ENCODE data around the gene F11R. TPM values are rescaled to one million over a fixed set of nuclear protein-coding genes. Genes with fewer than 3 reads are reported as not detected.

Gene F11R
- total and polyA plus RNA-seq, 2 of the 13 experiments (the other 11 are each of a cell fraction or from before 2014, with no cell fraction given) = 95.8 to 105 TPM

DNA sequence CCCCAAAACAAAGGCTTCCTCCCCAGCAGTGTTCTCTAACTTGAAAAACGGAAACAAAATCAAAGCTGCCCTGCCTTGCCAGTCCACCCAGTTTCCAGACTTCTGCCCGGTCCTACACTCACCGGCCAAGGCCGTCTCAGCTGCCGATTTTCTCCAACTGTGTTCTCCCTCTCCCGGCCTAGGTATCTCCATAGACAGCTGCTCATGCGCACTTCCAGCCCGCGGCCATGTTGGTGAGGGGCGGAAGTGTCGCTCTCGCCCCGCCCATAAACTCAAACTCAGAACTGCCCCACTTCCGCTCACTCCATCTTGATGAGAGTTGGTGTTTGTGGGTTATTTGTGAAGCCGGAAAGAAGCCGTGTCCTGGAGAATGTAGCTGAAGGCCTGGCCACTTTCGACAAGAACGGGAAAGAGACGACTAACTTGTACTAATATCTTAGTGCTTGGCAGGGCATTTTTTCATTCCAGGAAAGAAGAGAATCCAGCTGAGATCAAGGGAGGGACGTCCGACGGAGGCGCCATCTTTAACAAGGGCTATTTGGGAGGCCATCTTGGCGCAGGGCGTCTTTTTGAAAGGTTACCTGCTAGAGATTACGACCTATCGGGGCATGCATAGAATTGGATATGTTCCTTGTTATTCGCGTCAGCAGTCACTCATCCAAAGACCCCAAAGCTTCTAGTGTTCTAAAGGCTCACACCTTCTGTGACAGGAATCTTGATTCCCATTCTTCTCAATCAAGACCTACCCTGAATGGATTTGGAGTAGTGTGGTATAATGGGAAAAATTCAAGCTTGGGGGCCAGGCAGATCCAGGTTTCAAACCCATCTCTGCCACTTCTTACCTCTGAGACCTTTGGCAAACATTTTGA lies 25.0 kb upstream of the F11R start, which contains the start of gene USF1 (continued):
- TF ChIP-seq KDM2A (CRISPR knock-in tag; IDR thresholded peaks at IDR 0.05; ENCODE audit: borderline replicate concordance, low read depth) = peak; percentile 73
- TF ChIP-seq, protein P1, sequence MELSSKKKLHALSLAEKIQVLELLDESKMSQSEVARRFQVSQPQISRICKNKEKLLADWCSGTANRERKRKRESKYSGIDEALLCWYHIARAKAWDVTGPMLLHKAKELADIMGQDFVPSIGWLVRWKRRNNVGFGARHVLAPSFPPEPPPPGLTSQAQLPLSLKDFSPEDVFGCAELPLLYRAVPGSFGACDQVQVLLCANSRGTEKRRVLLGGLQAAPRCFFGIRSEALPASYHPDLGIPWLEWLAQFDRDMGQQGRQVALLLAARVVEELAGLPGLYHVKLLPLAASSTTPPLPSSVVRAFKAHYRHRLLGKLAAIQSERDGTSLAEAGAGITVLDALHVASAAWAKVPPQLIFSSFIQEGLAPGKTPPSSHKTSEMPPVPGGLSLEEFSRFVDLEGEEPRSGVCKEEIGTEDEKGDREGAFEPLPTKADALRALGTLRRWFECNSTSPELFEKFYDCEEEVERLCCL (CRISPR knock-in tag; IDR thresholded peaks at IDR 0.05; ENCODE audit: borderline replicate concordance) = no peak
- TF ChIP-seq ZNF530 (CRISPR knock-in tag; IDR thresholded peaks at IDR 0.05; ENCODE audit: low read depth) = no peak
- TF ChIP-seq, protein P2, sequence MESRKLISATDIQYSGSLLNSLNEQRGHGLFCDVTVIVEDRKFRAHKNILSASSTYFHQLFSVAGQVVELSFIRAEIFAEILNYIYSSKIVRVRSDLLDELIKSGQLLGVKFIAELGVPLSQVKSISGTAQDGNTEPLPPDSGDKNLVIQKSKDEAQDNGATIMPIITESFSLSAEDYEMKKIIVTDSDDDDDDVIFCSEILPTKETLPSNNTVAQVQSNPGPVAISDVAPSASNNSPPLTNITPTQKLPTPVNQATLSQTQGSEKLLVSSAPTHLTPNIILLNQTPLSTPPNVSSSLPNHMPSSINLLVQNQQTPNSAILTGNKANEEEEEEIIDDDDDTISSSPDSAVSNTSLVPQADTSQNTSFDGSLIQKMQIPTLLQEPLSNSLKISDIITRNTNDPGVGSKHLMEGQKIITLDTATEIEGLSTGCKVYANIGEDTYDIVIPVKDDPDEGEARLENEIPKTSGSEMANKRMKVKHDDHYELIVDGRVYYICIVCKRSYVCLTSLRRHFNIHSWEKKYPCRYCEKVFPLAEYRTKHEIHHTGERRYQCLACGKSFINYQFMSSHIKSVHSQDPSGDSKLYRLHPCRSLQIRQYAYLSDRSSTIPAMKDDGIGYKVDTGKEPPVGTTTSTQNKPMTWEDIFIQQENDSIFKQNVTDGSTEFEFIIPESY (CRISPR knock-in tag; IDR thresholded peaks at IDR 0.05) = peak; percentile 10; the same call in 1 of the 2 replicates
- TF ChIP-seq THYN1 (CRISPR knock-in tag; IDR thresholded peaks at IDR 0.05; ENCODE audit: borderline replicate concordance, low read depth) = 0 out of 2 replicates have a peak, but pooled peaks have one; percentile 37
- TF ChIP-seq, protein P3, sequence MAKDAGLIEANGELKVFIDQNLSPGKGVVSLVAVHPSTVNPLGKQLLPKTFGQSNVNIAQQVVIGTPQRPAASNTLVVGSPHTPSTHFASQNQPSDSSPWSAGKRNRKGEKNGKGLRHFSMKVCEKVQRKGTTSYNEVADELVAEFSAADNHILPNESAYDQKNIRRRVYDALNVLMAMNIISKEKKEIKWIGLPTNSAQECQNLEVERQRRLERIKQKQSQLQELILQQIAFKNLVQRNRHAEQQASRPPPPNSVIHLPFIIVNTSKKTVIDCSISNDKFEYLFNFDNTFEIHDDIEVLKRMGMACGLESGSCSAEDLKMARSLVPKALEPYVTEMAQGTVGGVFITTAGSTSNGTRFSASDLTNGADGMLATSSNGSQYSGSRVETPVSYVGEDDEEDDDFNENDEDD (CRISPR knock-in tag; IDR thresholded peaks at IDR 0.05; ENCODE audit: borderline replicate concordance) = no peak
- no peak for TF ChIP-seq ZFP36L2 (CRISPR knock-in tag; IDR thresholded peaks at IDR 0.05)
- no peak for TF ChIP-seq ATF7-NPFF (CRISPR knock-in tag; IDR thresholded peaks at IDR 0.05; ENCODE audit: low read depth)
- TF ChIP-seq ZNF367 (CRISPR knock-in tag; IDR thresholded peaks at IDR 0.05; ENCODE audit: borderline replicate concordance) = no peak
- peak; percentile 52; the same call in 1 of the 2 replicates for TF ChIP-seq RFXAP (CRISPR knock-in tag; IDR thresholded peaks at IDR 0.05; ENCODE audit: borderline replicate concordance)
- no peak for TF ChIP-seq MATR3 (CRISPR knock-in tag; IDR thresholded peaks at IDR 0.05)
- peak; percentile 76 for TF ChIP-seq ZNF564 (CRISPR knock-in tag; IDR thresholded peaks at IDR 0.05)
- TF ChIP-seq, protein P4, sequence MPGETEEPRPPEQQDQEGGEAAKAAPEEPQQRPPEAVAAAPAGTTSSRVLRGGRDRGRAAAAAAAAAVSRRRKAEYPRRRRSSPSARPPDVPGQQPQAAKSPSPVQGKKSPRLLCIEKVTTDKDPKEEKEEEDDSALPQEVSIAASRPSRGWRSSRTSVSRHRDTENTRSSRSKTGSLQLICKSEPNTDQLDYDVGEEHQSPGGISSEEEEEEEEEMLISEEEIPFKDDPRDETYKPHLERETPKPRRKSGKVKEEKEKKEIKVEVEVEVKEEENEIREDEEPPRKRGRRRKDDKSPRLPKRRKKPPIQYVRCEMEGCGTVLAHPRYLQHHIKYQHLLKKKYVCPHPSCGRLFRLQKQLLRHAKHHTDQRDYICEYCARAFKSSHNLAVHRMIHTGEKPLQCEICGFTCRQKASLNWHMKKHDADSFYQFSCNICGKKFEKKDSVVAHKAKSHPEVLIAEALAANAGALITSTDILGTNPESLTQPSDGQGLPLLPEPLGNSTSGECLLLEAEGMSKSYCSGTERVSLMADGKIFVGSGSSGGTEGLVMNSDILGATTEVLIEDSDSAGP (CRISPR knock-in tag; IDR thresholded peaks at IDR 0.05; ENCODE audit: borderline replicate concordance) = peak; percentile 75; the same call in 1 of the 2 replicates
- TF ChIP-seq, protein P5, sequence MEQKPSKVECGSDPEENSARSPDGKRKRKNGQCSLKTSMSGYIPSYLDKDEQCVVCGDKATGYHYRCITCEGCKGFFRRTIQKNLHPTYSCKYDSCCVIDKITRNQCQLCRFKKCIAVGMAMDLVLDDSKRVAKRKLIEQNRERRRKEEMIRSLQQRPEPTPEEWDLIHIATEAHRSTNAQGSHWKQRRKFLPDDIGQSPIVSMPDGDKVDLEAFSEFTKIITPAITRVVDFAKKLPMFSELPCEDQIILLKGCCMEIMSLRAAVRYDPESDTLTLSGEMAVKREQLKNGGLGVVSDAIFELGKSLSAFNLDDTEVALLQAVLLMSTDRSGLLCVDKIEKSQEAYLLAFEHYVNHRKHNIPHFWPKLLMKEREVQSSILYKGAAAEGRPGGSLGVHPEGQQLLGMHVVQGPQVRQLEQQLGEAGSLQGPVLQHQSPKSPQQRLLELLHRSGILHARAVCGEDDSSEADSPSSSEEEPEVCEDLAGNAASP (CRISPR knock-in tag; IDR thresholded peaks at IDR 0.05; ENCODE audit: borderline replicate concordance) = no peak
- TF ChIP-seq, protein P6, sequence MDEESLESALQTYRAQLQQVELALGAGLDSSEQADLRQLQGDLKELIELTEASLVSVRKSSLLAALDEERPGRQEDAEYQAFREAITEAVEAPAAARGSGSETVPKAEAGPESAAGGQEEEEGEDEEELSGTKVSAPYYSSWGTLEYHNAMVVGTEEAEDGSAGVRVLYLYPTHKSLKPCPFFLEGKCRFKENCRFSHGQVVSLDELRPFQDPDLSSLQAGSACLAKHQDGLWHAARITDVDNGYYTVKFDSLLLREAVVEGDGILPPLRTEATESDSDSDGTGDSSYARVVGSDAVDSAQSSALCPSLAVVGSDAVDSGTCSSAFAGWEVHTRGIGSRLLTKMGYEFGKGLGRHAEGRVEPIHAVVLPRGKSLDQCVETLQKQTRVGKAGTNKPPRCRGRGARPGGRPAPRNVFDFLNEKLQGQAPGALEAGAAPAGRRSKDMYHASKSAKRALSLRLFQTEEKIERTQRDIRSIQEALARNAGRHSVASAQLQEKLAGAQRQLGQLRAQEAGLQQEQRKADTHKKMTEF (CRISPR knock-in tag; IDR thresholded peaks at IDR 0.05) = peak; percentile 60; the same call in 1 of the 2 replicates
- TF ChIP-seq FOXK1 (CRISPR knock-in tag; IDR thresholded peaks at IDR 0.05; ENCODE audit: borderline replicate concordance, low read depth) = peak; percentile 70; the same call in 1 of the 2 replicates
- TF ChIP-seq NFATC3 (CRISPR knock-in tag; IDR thresholded peaks at IDR 0.05) = 0 out of 2 replicates have a peak, but pooled peaks have one; percentile 61
- no peak for TF ChIP-seq ZNF101 (CRISPR knock-in tag; IDR thresholded peaks at IDR 0.05; ENCODE audit: borderline replicate concordance, low read depth)

All from HepG2 (cell line).